Sigmoid colon (tissue), 7 donors: ENCODE data around the gene VWA1. TPM values are rescaled to one million over a fixed set of nuclear protein-coding genes. Genes with fewer than 3 reads are reported as not detected.

Experiments
- DNase-seq: peaks from one replicate; pipeline ENCODE4 v3.0.0-alpha.2; 2019
- H3K27ac ChIP-seq, 4 donors: fragments of 200-600 bp; sonication (generic); one replicate each; pipeline ENCODE4 v1.5.1; 2016 to 2019; ENCODE audit warnings: mild to moderate bottlenecking in 1 of 4
- H3K27me3 ChIP-seq, 3 donors: fragments of 200-600 bp; sonication (generic); one replicate each; pipeline ENCODE4 v1.5.1; 2019; ENCODE audit warnings: mild to moderate bottlenecking in 1 of 3
- H3K36me3 ChIP-seq, 4 donors: fragments of 200-600 bp; sonication (generic); one replicate each; pipeline ENCODE4 v1.5.1; 2016 to 2019
- H3K4me1 ChIP-seq, 4 donors: fragments of 200-600 bp; sonication (generic); one replicate each; pipeline ENCODE4 v1.5.1; 2017 to 2019
- H3K4me3 ChIP-seq, 4 donors: fragments of 200-600 bp; sonication (generic); one replicate each; pipeline ENCODE4 v1.5.1; 2017 to 2019; ENCODE audit warnings: mild to moderate bottlenecking in 2 of 4, moderate library complexity in 1 of 4
- H3K9me3 ChIP-seq, 4 donors: fragments of 200-600 bp in 3 of 4; sonication (generic) in 3 of 4; one replicate each; pipeline versions ENCODE4 v1.5.1 to v1.6.1; 2013 to 2019
- CTCF ChIP-seq, 4 experiments: fragments of 450-650 bp in 3 of 4; fragments of 200-600 bp in 1 of 4; IDR thresholded peaks; one replicate each; pipeline ENCODE4 v1.5.1; 2016 to 2019; ENCODE audit warnings: antibody characterized with exemption in 4 of 4, mild to moderate bottlenecking in 3 of 4, moderate library complexity in 2 of 4
- EP300 ChIP-seq, 4 donors: sonication (generic); formaldehyde crosslinking; IDR thresholded peaks; one replicate each; pipeline ENCODE4 v1.6.1; 2017; ENCODE audit warnings: antibody characterized with exemption in 4 of 4
- POLR2A ChIP-seq, 2 donors: fragments of 450-650 bp; IDR thresholded peaks; one replicate each; pipeline ENCODE4 v1.6.1; 2016; ENCODE audit warnings: antibody characterized with exemption in 2 of 2, mild to moderate bottlenecking in 2 of 2, moderate library complexity in 2 of 2
- POLR2AphosphoS5 ChIP-seq, 4 donors: sonication (generic); formaldehyde crosslinking; IDR thresholded peaks; one replicate each; pipeline ENCODE4 v1.6.1; 2017; ENCODE audit warnings: antibody characterized with exemption in 4 of 4
- WGBS, 2 donors: extraction: QIAGEN DNeasy Blood & Tissue Kit; methylation state at CpG; one replicate each; pipeline ENCODE4 v1.1.7; 2013; 5-methylcytosine and 5-hydroxymethylcytosine counted together
- intact Hi-C: fragments of 100-400 bp; cut with DNase I; formaldehyde crosslinking; loops from one replicate; pipeline ENCODE4 v1.15.1; 2023
- polyA plus RNA-seq, 3 donors: library from polyadenylated mRNA; stranded (reverse); fragments of 200-250 nt; gene quantifications; one replicate each; pipeline ENCODE4 v1.2.3, GENCODE V29; 2013
- total RNA-seq, 4 donors: library from RNA; depleted of rRNA; stranded (reverse); fragments of >200 nt; gene quantifications; one replicate each; pipeline ENCODE4 v1.1.0, GENCODE V29; 2016
- donor health status: healthy with polysubstance abuse.
- donor health status: Bipolar disorder and iron deficiency.
- donor health status: healthy.

VWA1 gene
- total and polyA plus RNA-seq, 7 donors, result 2.4 to 107 (median 47.1) TPM

- DNase-seq, result peak; percentile 92
- no peaks in the 10 kb centered on the region for H3K27me3 ChIP-seq
- no peak for TF ChIP-seq POLR2A (IDR thresholded peaks at IDR 0.05)
- peak in 1 of 4 donors; percentile 27 for TF ChIP-seq EP300 (IDR thresholded peaks at IDR 0.05)
- TF ChIP-seq CTCF (IDR thresholded peaks at IDR 0.05), result peak in 1 of 4 experiments; percentile 11
- peak in 2 of 4 donors; percentile 38 to 52 for TF ChIP-seq POLR2AphosphoS5 (IDR thresholded peaks at IDR 0.05)
- peak overlapping the region; percentile 36 to 78 (median 64) for H3K4me3 ChIP-seq
- H3K27ac ChIP-seq, result peak overlapping the region; percentile 93 to 99 (median 96)
- H3K36me3 ChIP-seq, result peaks cover 0 to 10% (median 0%) of the 10 kb centered on the region in 4 donors
- intact Hi-C loops, result no loop called here
- H3K9me3 ChIP-seq, result no peaks in the 10 kb centered on the region
- peaks cover 0 to 93% (median 91%) of the 10 kb centered on the region in 4 donors for H3K4me1 ChIP-seq
- WGBS, 2 donors, result 27 to 69% methylated on average over 32 of the region's 32 CpGs
Measured at GRCh38 chr1:1434131-1434823, 1.2 kb upstream of the VWA1 start.

GRCh38 chr1:1434824-1435105, 725 bp upstream of the VWA1 start:
- intact Hi-C loops, result no loop called here
- Histone ChIP-seq H3K27me3 (no peaks in the 10 kb centered on the region), H3K4me1 (peaks cover 0 to 88% (median 86%) of the 10 kb centered on the region in 4 donors), H3K27ac (peak overlapping the region; percentile 93 to 99 (median 96)), H3K4me3 (peak overlapping the region; percentile 36 to 78 (median 64)), H3K36me3 (peaks cover 0 to 10% (median 0%) of the 10 kb centered on the region in 4 donors), H3K9me3 (no peaks in the 10 kb centered on the region)
- 64 to 90% methylated on average over 4 of the region's 4 CpGs for WGBS, 2 donors
- no peak for DNase-seq
- TF ChIP-seq CTCF (IDR thresholded peaks at IDR 0.05), result no peak
- no peak for TF ChIP-seq POLR2A (IDR thresholded peaks at IDR 0.05)
- TF ChIP-seq EP300 (IDR thresholded peaks at IDR 0.05), result no peak
- no peak for TF ChIP-seq POLR2AphosphoS5 (IDR thresholded peaks at IDR 0.05)

GRCh38 chr1:1435911-1436629, 580 bp downstream of the VWA1 start:
- Histone ChIP-seq H3K27ac (peak overlapping the region; percentile 93 to 99 (median 96)), H3K27me3 (no peaks in the 10 kb centered on the region), H3K36me3 (peaks cover 0 to 10% (median 0%) of the 10 kb centered on the region in 4 donors), H3K4me1 (peaks cover 0 to 86% (median 82%) of the 10 kb centered on the region in 4 donors), H3K9me3 (no peaks in the 10 kb centered on the region), H3K4me3 (peak overlapping the region; percentile 52 to 78 (median 64))
- WGBS, 2 donors, result 9 to 18% methylated on average over 40 of the region's 40 CpGs
- TF ChIP-seq EP300 (IDR thresholded peaks at IDR 0.05), result no peak
- no peak for TF ChIP-seq POLR2A (IDR thresholded peaks at IDR 0.05)
- no peak for TF ChIP-seq CTCF (IDR thresholded peaks at IDR 0.05)
- TF ChIP-seq POLR2AphosphoS5 (IDR thresholded peaks at IDR 0.05), result no peak
- intact Hi-C loops, result no loop called here
- DNase-seq, result no peak

- Histone ChIP-seq H3K27ac (peak overlapping the region; percentile 93 to 99 (median 96)), H3K27me3 (no peaks in the 10 kb centered on the region), H3K4me1 (peaks cover 0 to 86% (median 82%) of the 10 kb centered on the region in 4 donors), H3K36me3 (peaks cover 0 to 10% (median 0%) of the 10 kb centered on the region in 4 donors), H3K9me3 (no peaks in the 10 kb centered on the region), H3K4me3 (peak overlapping the region; percentile 52 to 78 (median 64))
- WGBS, 2 donors, result 88 to 92% methylated on average over 7 of the region's 7 CpGs
- intact Hi-C loops, result no loop called here
- no peak for DNase-seq
- TF ChIP-seq EP300 (IDR thresholded peaks at IDR 0.05), result no peak
- no peak for TF ChIP-seq POLR2A (IDR thresholded peaks at IDR 0.05)
- TF ChIP-seq POLR2AphosphoS5 (IDR thresholded peaks at IDR 0.05), result no peak
- no peak for TF ChIP-seq CTCF (IDR thresholded peaks at IDR 0.05)
Measured at GRCh38 chr1:1436630-1437032, 1.1 kb downstream of the VWA1 start.
